GM21619 (cell line): Measurements from ENCODE around the gene CD1B.
A peak's percentile ranks its signal among the peaks of the same experiment; 100 is the strongest.
"Not testable (repeated sequence)": the region's sequence is repeated elsewhere in the genome, so short reads cannot be mapped to it uniquely, and the experiment has no call there.

Experiments used
- ATAC-seq: cut with Tn5 transposase; IDR thresholded peaks from one replicate; pipeline ENCODE4 v1.9.1; 2021; ENCODE audit not compliant: unreplicated experiment

Gene CD1B

GRCh38 chr1:158331481-158332150 lies at the start of gene CD1B:
Gene CD1B (minus strand): TSS chr1:158331531. CDS start chr1:158331423, 108 bp downstream.
- ATAC-seq = no peak

- ATAC-seq = no peak
Measured at GRCh38 chr1:158374860-158375259, 43.5 kb upstream of the CD1B start.

- ATAC-seq = not testable (repeated sequence)
Measured at GRCh38 chr1:158374101-158374500, 42.8 kb upstream of the CD1B start.

GRCh38 chr1:158371188-158371953 lies 40.0 kb upstream of the CD1B start:
- ATAC-seq = peak; percentile 98

- no peak for ATAC-seq
Measured at GRCh38 chr1:158366783-158367182, 35.5 kb upstream of the CD1B start.

- no peak for ATAC-seq
Measured at GRCh38 chr1:158362941-158363340, 31.6 kb upstream of the CD1B start.

GRCh38 chr1:158362482-158362881 lies 31.2 kb upstream of the CD1B start:
- ATAC-seq = no peak

GRCh38 chr1:158357441-158357840 lies 26.1 kb upstream of the CD1B start:
- ATAC-seq = no peak

GRCh38 chr1:158356616-158357015 lies 25.3 kb upstream of the CD1B start:
- no peak for ATAC-seq

GRCh38 chr1:158355773-158356285 lies 24.5 kb upstream of the CD1B start:
- no peak for ATAC-seq

GRCh38 chr1:158354255-158354654 lies 22.9 kb upstream of the CD1B start:
- ATAC-seq = no peak

- no peak for ATAC-seq
Measured at GRCh38 chr1:158353303-158354075, 22.2 kb upstream of the CD1B start, which contains the start of gene CD1E. Gene CD1E (plus strand): TSS chr1:158353894. CDS start chr1:158353989, 95 bp downstream.

- not testable (repeated sequence) for ATAC-seq
Measured at GRCh38 chr1:158348946-158349345, 17.6 kb upstream of the CD1B start.

- ATAC-seq = not testable (repeated sequence)
Measured at GRCh38 chr1:158336413-158336812, 5.1 kb upstream of the CD1B start.

- ATAC-seq = no peak
Measured at GRCh38 chr1:158335213-158335532, 3.8 kb upstream of the CD1B start.

GRCh38 chr1:158334526-158335212 lies 3.3 kb upstream of the CD1B start:
- ATAC-seq = no peak

GRCh38 chr1:158333405-158334155 lies 2.2 kb upstream of the CD1B start:
- no peak for ATAC-seq

- no peak for ATAC-seq
Measured at GRCh38 chr1:158331106-158331425, 265 bp downstream of the CD1B start.

- no peak for ATAC-seq
Measured at GRCh38 chr1:158330391-158331105, 783 bp downstream of the CD1B start.

GRCh38 chr1:158329733-158330132 lies 1.6 kb downstream of the CD1B start:
- ATAC-seq = no peak
